Neutrophil (primary cell): ENCODE measurements around the gene HK1.

ENCODE experiments used
- H3K27ac ChIP-seq: fragments of 200-600 bp; sonication (generic); 2 replicates; pipeline ENCODE4 v1.5.1; 2016; ENCODE audit warnings: mild to moderate bottlenecking, moderate library complexity
- H3K27me3 ChIP-seq: fragments of 200-600 bp; sonication (generic); 2 replicates; pipeline ENCODE4 v1.6.0; 2016; ENCODE audit warnings: mild to moderate bottlenecking
- H3K36me3 ChIP-seq: fragments of 200-600 bp; sonication (generic); 2 replicates; pipeline ENCODE4 v1.5.1; 2017
- H3K4me1 ChIP-seq, 2 experiments: fragments of 200-600 bp in 1 of 2; sonication (generic) in 1 of 2; 1 replicate in 1 of 2; 2 replicates in 1 of 2; pipeline versions ENCODE4 v1.5.1 to v1.6.1; 2013 to 2016; ENCODE audit warnings: low read depth in 1 of 2, low read length in 1 of 2, mild to moderate bottlenecking in 1 of 2, moderate library complexity in 1 of 2; ENCODE audit not compliant: control insufficient read depth in 1 of 2, insufficient read depth in 1 of 2
- H3K4me3 ChIP-seq, 2 experiments: fragments of 200-600 bp in 1 of 2; sonication (generic) in 1 of 2; 1 replicate in 1 of 2; 2 replicates in 1 of 2; pipeline ENCODE4 v1.5.1; 2013 to 2016; ENCODE audit warnings: low read depth in 1 of 2, low read length in 1 of 2, mild to moderate bottlenecking in 1 of 2, moderate library complexity in 1 of 2
- H3K9me3 ChIP-seq: fragments of 200-600 bp; sonication (generic); 2 replicates; pipeline ENCODE4 v1.5.1; 2016
- TF ChIP-seq, protein P1 (sequence below): fragments of 200-600 bp; sonication (generic); IDR thresholded peaks from 2 replicates; pipeline ENCODE4 v1.5.1; 2016; ENCODE audit warnings: antibody characterized with exemption

Gene HK1

GRCh38 chr10:69316313-69317059, 38.2 kb downstream of the HK1 start:
- Histone ChIP-seq H3K9me3 (no peaks in the 10 kb centered on the region), H3K4me1 (peaks cover 35% of the 10 kb centered on the region in 2 experiments), H3K36me3 (no peaks in the 10 kb centered on the region), H3K4me3 (no peak overlapping the region), H3K27me3 (no peaks in the 10 kb centered on the region), H3K27ac (no peak overlapping the region)
- TF ChIP-seq, protein P1, sequence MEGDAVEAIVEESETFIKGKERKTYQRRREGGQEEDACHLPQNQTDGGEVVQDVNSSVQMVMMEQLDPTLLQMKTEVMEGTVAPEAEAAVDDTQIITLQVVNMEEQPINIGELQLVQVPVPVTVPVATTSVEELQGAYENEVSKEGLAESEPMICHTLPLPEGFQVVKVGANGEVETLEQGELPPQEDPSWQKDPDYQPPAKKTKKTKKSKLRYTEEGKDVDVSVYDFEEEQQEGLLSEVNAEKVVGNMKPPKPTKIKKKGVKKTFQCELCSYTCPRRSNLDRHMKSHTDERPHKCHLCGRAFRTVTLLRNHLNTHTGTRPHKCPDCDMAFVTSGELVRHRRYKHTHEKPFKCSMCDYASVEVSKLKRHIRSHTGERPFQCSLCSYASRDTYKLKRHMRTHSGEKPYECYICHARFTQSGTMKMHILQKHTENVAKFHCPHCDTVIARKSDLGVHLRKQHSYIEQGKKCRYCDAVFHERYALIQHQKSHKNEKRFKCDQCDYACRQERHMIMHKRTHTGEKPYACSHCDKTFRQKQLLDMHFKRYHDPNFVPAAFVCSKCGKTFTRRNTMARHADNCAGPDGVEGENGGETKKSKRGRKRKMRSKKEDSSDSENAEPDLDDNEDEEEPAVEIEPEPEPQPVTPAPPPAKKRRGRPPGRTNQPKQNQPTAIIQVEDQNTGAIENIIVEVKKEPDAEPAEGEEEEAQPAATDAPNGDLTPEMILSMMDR: no peak

DNA sequence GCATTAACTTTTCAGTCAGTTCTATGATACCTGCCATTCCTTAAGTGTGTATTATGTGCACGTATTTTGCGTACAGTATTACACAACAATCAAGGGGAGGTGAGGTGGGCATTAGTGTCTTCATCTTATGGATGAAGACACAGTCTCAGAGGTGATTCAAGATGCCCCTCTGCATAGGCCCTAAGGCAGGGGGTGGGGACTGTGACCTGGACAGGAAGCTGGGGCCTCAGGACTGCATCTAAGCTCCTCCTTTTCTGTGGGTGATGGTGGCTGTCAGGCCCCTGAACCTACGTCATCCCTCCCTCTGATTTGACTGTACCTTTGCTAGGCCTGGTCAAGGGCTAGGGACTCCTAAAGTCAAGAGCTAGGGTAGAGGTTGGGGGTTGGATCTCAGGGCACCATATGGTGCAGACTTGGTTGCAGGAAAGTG, 38.9 kb downstream of the HK1 start:
- Histone ChIP-seq H3K27ac (peak overlapping the region; percentile 81), H3K4me1 (peaks cover 35 to 38% of the 10 kb centered on the region in 2 experiments), H3K9me3 (no peaks in the 10 kb centered on the region), H3K36me3 (no peaks in the 10 kb centered on the region), H3K4me3 (peak overlapping the region; percentile 79 to 93), H3K27me3 (no peaks in the 10 kb centered on the region)
- TF ChIP-seq, protein P1: no peak

DNA sequence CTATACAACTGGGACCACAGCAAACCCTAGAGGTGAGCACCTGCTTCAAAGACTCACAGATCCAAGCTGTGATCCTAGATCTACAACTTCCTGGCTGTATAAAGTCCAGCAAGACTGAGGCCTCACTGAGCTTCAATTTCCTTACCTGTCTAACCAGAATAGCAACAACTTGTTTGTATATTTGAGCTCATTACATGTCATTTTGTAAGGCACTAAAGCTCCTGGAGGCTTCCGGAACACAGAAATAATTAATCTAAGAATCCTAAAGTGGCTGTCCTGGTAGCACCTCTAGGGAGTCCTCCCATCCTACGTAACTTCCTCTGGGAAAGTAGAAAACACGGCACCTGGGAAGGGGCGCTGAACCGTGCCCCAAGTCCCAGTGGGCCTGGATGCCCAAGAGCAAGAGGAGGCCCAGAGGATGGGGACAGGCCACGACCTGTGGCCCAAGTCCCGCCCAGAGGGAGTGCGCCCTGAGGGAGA, 39.4 kb downstream of the HK1 start:
- Histone ChIP-seq H3K27ac (peak overlapping the region; percentile 81), H3K4me1 (peaks cover 35 to 38% of the 10 kb centered on the region in 2 experiments), H3K9me3 (no peaks in the 10 kb centered on the region), H3K4me3 (peak overlapping the region; percentile 79 to 93), H3K27me3 (no peaks in the 10 kb centered on the region), H3K36me3 (no peaks in the 10 kb centered on the region)
- TF ChIP-seq, protein P1: no peak

DNA sequence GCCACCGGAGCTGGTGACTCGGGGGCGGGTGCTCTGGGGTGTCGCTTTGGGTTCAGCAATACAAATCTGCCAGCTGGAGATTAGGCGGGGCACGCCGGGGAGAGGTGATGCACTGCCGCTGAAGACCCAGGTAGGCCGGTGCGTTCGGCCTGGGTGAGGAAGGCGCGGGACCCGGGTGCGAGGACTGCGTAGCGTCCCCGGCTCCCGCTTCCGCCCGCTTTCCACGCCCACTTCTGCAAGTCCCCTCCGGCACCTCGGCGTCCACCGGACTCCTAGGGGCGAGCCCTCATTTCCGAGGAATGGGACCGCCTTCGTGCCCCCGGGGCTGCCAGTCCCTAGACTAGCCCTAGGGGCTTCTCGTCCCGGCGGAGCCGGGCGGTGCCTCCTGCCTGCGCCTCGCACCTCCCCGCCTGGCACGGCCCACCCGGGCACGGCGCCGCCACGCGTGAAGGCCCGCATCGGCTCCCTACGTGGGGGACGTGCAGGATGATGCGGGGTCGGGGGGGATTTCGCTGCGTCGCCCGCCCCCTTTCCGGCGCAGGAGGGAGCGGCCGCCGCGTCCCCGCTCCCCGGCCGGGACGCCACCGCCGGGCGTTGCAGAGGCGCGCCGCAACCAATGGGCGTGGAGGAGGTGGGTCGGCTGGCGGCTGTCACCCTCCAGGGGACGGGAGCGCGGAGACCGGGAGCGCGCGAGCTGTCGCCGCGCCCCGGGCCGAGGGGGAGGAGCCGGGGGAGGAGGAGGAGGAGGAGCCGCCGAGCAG, 40.0 kb downstream of the HK1 start:
- H3K36me3 ChIP-seq: no peaks in the 10 kb centered on the region
- TF ChIP-seq, protein P1: peak; percentile 51
- no peaks in the 10 kb centered on the region for H3K9me3 ChIP-seq
- peaks cover 35 to 38% of the 10 kb centered on the region in 2 experiments for H3K4me1 ChIP-seq
- H3K4me3 ChIP-seq: peak overlapping the region; percentile 79 to 93
- H3K27ac ChIP-seq: peak overlapping the region; percentile 81
- H3K27me3 ChIP-seq: no peaks in the 10 kb centered on the region

GRCh38 chr10:69318867-69319727, 40.8 kb downstream of the HK1 start:
- Histone ChIP-seq H3K4me1 (peaks cover 35 to 38% of the 10 kb centered on the region in 2 experiments), H3K27ac (peak overlapping the region; percentile 81), H3K4me3 (peak overlapping the region; percentile 79 to 93), H3K36me3 (no peaks in the 10 kb centered on the region), H3K27me3 (no peaks in the 10 kb centered on the region), H3K9me3 (no peaks in the 10 kb centered on the region)
- TF ChIP-seq, protein P1: no peak
